Naive thymus-derived CD4-positive, alpha-beta T cell (primary cell): ENCODE data around the gene LIF. TPM values are rescaled to one million over a fixed set of nuclear protein-coding genes. Genes with fewer than 3 reads are reported as not detected.

ENCODE experiments used
- ATAC-seq: fragments of 150-1000 bp; cut with Tn5 transposase; 2 replicates; pipeline ENCODE4 v1.10.0; 2021; ENCODE audit warnings: mild to moderate bottlenecking, moderate library complexity
- CTCF ChIA-PET: fragments of 350-600 bp; sonication (Branson Sonifier 250); formaldehyde crosslinking; loops from one replicate; lab custom pipeline; 2021; ENCODE audit warnings: antibody characterized with exemption; lab: Charles Lee
- POLR2A ChIA-PET: fragments of 350-600 bp; sonication (Branson Sonifier 250); formaldehyde crosslinking; loops from one replicate; lab custom pipeline; 2021; ENCODE audit warnings: antibody characterized with exemption, inconsistent platforms; lab: Charles Lee
- DNase-seq, 9 donors: peaks; one replicate each; pipeline versions ENCODE4 v3.0.0 to v3.0.0-alpha.2; 2020 to 2022; ENCODE audit warnings: mixed read lengths in 1 of 9
- H3K27ac ChIP-seq: one replicate; pipeline ENCODE4 v1.7.0; 2013; ENCODE audit warnings: mild to moderate bottlenecking, low read depth, low read length, moderate library complexity
- H3K27me3 ChIP-seq, 2 donors: one replicate each; pipeline ENCODE4 v1.7.0; 2013; ENCODE audit warnings: low read length in 2 of 2, mild to moderate bottlenecking in 2 of 2, moderate library complexity in 2 of 2; ENCODE audit not compliant: control insufficient read depth in 2 of 2, insufficient read depth in 2 of 2
- H3K36me3 ChIP-seq, 3 experiments: 1 replicate in 2 of 3; 2 replicates in 1 of 3; pipeline ENCODE4 v1.7.0; 2013; ENCODE audit warnings: low read length in 3 of 3, mild to moderate bottlenecking in 3 of 3, moderate library complexity in 1 of 3; ENCODE audit not compliant: insufficient read depth in 3 of 3, control insufficient read depth in 2 of 3
- H3K4me1 ChIP-seq, 2 donors: one replicate each; pipeline ENCODE4 v1.7.0; 2013; ENCODE audit warnings: low read length in 2 of 2, mild to moderate bottlenecking in 2 of 2, moderate library complexity in 1 of 2; ENCODE audit not compliant: control insufficient read depth in 2 of 2, insufficient read depth in 2 of 2
- H3K4me3 ChIP-seq: 2 replicates; pipeline ENCODE4 v1.7.0; 2013; ENCODE audit warnings: mild to moderate bottlenecking, low read length
- H3K9me3 ChIP-seq, 3 experiments: 1 replicate in 2 of 3; 2 replicates in 1 of 3; pipeline ENCODE4 v1.7.0; 2013; ENCODE audit warnings: low read length in 3 of 3; ENCODE audit not compliant: control insufficient read depth in 2 of 3
- H3K27ac Mint-ChIP-seq, 9 donors: one replicate each; pipeline ENCODE4 v1.8.0; 2020 to 2022; ENCODE audit warnings: mixed read lengths in 9 of 9, mild to moderate bottlenecking in 8 of 9, moderate library complexity in 5 of 9, inconsistent platforms in 2 of 9
- H3K27me3 Mint-ChIP-seq, 5 donors: one replicate each; pipeline ENCODE4 v1.8.0; 2021 to 2022; ENCODE audit warnings: mixed read lengths in 5 of 5, mild to moderate bottlenecking in 1 of 5
- H3K36me3 Mint-ChIP-seq, 5 donors: one replicate each; pipeline ENCODE4 v1.8.0; 2020 to 2022; ENCODE audit warnings: mixed read lengths in 5 of 5, mild to moderate bottlenecking in 3 of 5, inconsistent platforms in 1 of 5
- H3K4me1 Mint-ChIP-seq, 7 donors: one replicate each; pipeline ENCODE4 v1.8.0; 2020 to 2022; ENCODE audit warnings: mixed read lengths in 7 of 7, mild to moderate bottlenecking in 3 of 7, inconsistent platforms in 1 of 7
- H3K4me3 Mint-ChIP-seq, 10 donors: one replicate each; pipeline ENCODE4 v1.8.0; 2020 to 2022; ENCODE audit warnings: mild to moderate bottlenecking in 10 of 10, mixed read lengths in 10 of 10, moderate library complexity in 6 of 10, inconsistent platforms in 2 of 10
- H3K9me3 Mint-ChIP-seq, 11 donors: one replicate each; pipeline ENCODE4 v1.8.0; 2020 to 2022; ENCODE audit warnings: mixed read lengths in 11 of 11, mild to moderate bottlenecking in 4 of 11, inconsistent platforms in 1 of 11, moderate library complexity in 1 of 11
- intact Hi-C, 2 donors: fragments of 100-400 bp; cut with micrococcal nuclease; formaldehyde crosslinking; loops; one replicate each; pipeline ENCODE4 v1.15.1; 2023
- polyA plus RNA-seq, 2 donors: library from polyadenylated mRNA; unstranded; fragments of 300-500 nt; fragmentation: Illumina TruSeq; gene quantifications; one replicate each; pipeline ENCODE4 v1.2.3, GENCODE V29; 2021
- total RNA-seq, 6 experiments: library from RNA in 5 of 6; stranded (reverse) in 5 of 6; gene quantifications; 1 replicate in 5 of 6; 2 replicates in 1 of 6; pipeline ENCODE4 v1.2.3 and lab custom pipeline; 2021 to 2026

Gene LIF
- total and polyA plus RNA-seq, 7 experiments from 2014 or later = 0.64 to 260 (median 0.98) TPM; not detected in 4

- Histone ChIP-seq H3K27ac (peak overlapping the region; percentile 94), H3K27me3 (no peaks in the 10 kb centered on the region), H3K4me3 (peak overlapping the region; percentile 99), H3K36me3 (peaks cover 0 to 8% (median 0%) of the 10 kb centered on the region in 3 experiments), H3K9me3 (no peaks in the 10 kb centered on the region), H3K4me1 (peaks cover 28 to 38% of the 10 kb centered on the region in 2 donors)
- H3K4me3 Mint-ChIP-seq = peak overlapping the region; percentile 88 to 98 (median 96)
- H3K4me1 Mint-ChIP-seq = peaks cover 27 to 63% (median 45%) of the 10 kb centered on the region in 7 donors
- no peak for DNase-seq
- no peaks in the 10 kb centered on the region for H3K9me3 Mint-ChIP-seq
- ChIA-PET POLR2A (interaction anchor here (0.5 to 3.0 kb wide), 5 partner anchors 18 to 657 kb away, joined by 3 to 18 read pairs (median 4); partner anchors contain the start of gene CASTOR1), CTCF (interaction anchor here (0.8 to 5.5 kb wide), 4 partner anchors 14 to 157 kb away, joined by 3 to 85 read pairs (median 16); partner anchors contain the start of genes CASTOR1 and RNF215)
- peaks cover 0 to 54% (median 0%) of the 10 kb centered on the region in 5 donors for H3K36me3 Mint-ChIP-seq
- ATAC-seq = no peak
- H3K27ac Mint-ChIP-seq = peak overlapping the region; percentile 93 to 100 (median 99)
- intact Hi-C loops = loop anchor here (2.0 to 5.0 kb wide), 3 partner anchors 122 to 663 kb away; partner anchors contain the start of genes NF2 (in 1 of the 2), PES1 (in 1 of the 2) and RNF215 (in 1 of the 2)
- no peaks in the 10 kb centered on the region for H3K27me3 Mint-ChIP-seq
Measured at GRCh38 chr22:30265131-30265720, 18.7 kb upstream of the LIF start.

DNA sequence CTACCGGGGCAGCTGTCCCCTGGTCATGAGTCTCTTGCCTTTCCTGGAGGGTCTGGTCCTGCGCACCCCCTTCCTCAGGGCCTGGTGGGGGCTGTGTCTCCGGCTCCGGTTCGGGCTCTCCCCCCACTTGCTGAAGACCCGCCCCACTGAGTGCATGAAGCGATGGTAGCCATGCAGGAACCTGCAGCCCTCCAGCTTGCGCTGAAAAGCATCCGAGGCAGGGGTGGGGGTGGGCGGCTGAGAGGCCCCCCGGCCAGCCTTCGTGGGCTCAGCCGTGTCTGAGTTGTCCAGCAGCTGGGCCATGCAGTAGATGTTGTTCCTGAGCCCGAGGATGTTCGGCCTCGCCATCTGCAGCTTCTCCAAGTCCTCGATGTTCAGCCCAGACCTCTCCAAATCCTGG, 17.3 kb upstream of the LIF start:
- no peaks in the 10 kb centered on the region for H3K27me3 Mint-ChIP-seq
- no peak for ATAC-seq
- H3K4me3 Mint-ChIP-seq = peak overlapping the region in 2 of 10 donors; percentile 16 to 94
- Histone ChIP-seq H3K9me3 (no peaks in the 10 kb centered on the region), H3K27ac (no peak overlapping the region), H3K4me3 (no peak overlapping the region), H3K36me3 (peaks cover 0 to 5% (median 0%) of the 10 kb centered on the region in 3 experiments), H3K4me1 (peaks cover 28 to 38% of the 10 kb centered on the region in 2 donors), H3K27me3 (no peaks in the 10 kb centered on the region)
- ChIA-PET POLR2A (interaction anchor here (0.5 to 3.0 kb wide), 4 partner anchors 20 to 62 kb away, joined by 5 to 18 read pairs (median 6); partner anchors contain the start of gene CASTOR1), CTCF (interaction anchor here (0.8 to 5.5 kb wide), 10 partner anchors 12 to 224 kb away, joined by 3 to 85 read pairs (median 4); partner anchors contain the start of genes CASTOR1 and RNF215)
- peaks cover 27 to 60% (median 44%) of the 10 kb centered on the region in 7 donors for H3K4me1 Mint-ChIP-seq
- peaks cover 0 to 49% (median 0%) of the 10 kb centered on the region in 5 donors for H3K36me3 Mint-ChIP-seq
- DNase-seq = no peak
- intact Hi-C loops = loop anchor here (1.0 to 2.0 kb wide), 7 partner anchors 11 to 221 kb away; partner anchors contain the start of gene RNF215 (in 2 of the 2)
- no peaks in the 10 kb centered on the region for H3K9me3 Mint-ChIP-seq
- peak overlapping the region in 2 of 9 donors; percentile 74 to 98 for H3K27ac Mint-ChIP-seq

GRCh38 chr22:30262917-30263741, 16.6 kb upstream of the LIF start:
- Histone ChIP-seq H3K36me3 (no peaks in the 10 kb centered on the region), H3K27ac (no peak overlapping the region)
- POLR2A ChIA-PET = interaction anchor here (0.7 to 2.4 kb wide), 5 partner anchors 13 to 123 kb away, joined by 3 to 7 read pairs (median 5); no protein-coding TSS in a partner anchor

DNA sequence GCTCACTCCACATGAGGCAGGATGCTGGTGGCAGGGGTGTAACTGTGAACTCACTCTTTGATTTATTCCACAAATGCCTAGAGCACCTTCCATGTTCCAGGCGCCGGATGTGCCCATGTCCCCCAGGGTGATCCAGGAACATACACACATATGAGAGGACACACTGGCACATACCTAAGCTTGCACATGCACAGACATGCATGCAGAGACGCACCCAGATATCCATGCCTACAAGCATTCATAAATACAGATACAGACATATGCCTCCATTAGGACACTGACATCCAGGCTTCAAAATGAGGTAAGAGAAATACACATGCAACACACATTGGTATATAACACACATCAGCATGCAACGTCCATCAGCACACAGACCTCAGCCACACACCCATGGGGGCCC, 15.6 kb upstream of the LIF start:
- H3K27ac Mint-ChIP-seq = peak overlapping the region in 2 of 9 donors; percentile 76 to 83
- H3K27me3 Mint-ChIP-seq = no peaks in the 10 kb centered on the region
- Histone ChIP-seq H3K4me3 (no peak overlapping the region), H3K36me3 (no peaks in the 10 kb centered on the region), H3K27me3 (no peaks in the 10 kb centered on the region), H3K9me3 (no peaks in the 10 kb centered on the region), H3K4me1 (peaks cover 17 to 28% of the 10 kb centered on the region in 2 donors), H3K27ac (no peak overlapping the region)
- DNase-seq (no peak), ATAC-seq (no peak)
- CTCF ChIA-PET = interaction anchor here (0.5 to 4.4 kb wide), 4 partner anchors 16 to 149 kb away, joined by 3 to 28 read pairs (median 3); partner anchors contain the start of gene RNF215
- POLR2A ChIA-PET = interaction anchor here (0.8 kb wide), 1 partner anchor 491 kb away, joined by 3 read pairs; no protein-coding TSS in a partner anchor
- H3K9me3 Mint-ChIP-seq = no peaks in the 10 kb centered on the region
- intact Hi-C loops = no loop called here
- peaks cover 21 to 52% (median 34%) of the 10 kb centered on the region in 7 donors for H3K4me1 Mint-ChIP-seq
- H3K36me3 Mint-ChIP-seq = peaks cover 0 to 40% (median 0%) of the 10 kb centered on the region in 5 donors
- peak overlapping the region in 2 of 10 donors; percentile 14 to 82 for H3K4me3 Mint-ChIP-seq

More at GRCh38 chr22:30262917-30263741, 16.6 kb upstream of the LIF start:
- Histone ChIP-seq H3K4me3 (no peak overlapping the region), H3K9me3 (no peaks in the 10 kb centered on the region), H3K4me1 (peaks cover 27 to 38% of the 10 kb centered on the region in 2 donors), H3K27me3 (no peaks in the 10 kb centered on the region)
- Mint-ChIP-seq H3K4me3 (peak overlapping the region; percentile 32 to 94 (median 48)), H3K4me1 (peaks cover 21 to 57% (median 39%) of the 10 kb centered on the region in 7 donors), H3K9me3 (no peaks in the 10 kb centered on the region), H3K27ac (peak overlapping the region in 8 of 9 donors; percentile 7 to 87 (median 68)), H3K27me3 (no peaks in the 10 kb centered on the region), H3K36me3 (peaks cover 0 to 44% (median 0%) of the 10 kb centered on the region in 5 donors)
- intact Hi-C loops = loop anchor here (1.0 kb wide), 6 partner anchors 12 to 222 kb away; partner anchors contain the start of gene RNF215 (in 1 of the 2)
- DNase-seq (peak; percentile 58 to 87 (median 70)), ATAC-seq (peak; percentile 28)
- CTCF ChIA-PET = interaction anchor here (0.6 to 5.5 kb wide), 12 partner anchors 13 to 162 kb away, joined by 3 to 85 read pairs (median 4); partner anchors contain the start of genes CASTOR1 and RNF215

GRCh38 chr22:30261134-30261533, 14.6 kb upstream of the LIF start:
- no peak overlapping the region for H3K4me3 Mint-ChIP-seq
- H3K9me3 ChIP-seq = no peaks in the 10 kb centered on the region
- H3K27ac Mint-ChIP-seq = peak overlapping the region in 2 of 9 donors; percentile 5 to 83
- peaks cover 17 to 21% of the 10 kb centered on the region in 2 donors for H3K4me1 ChIP-seq
- no peaks in the 10 kb centered on the region for H3K9me3 Mint-ChIP-seq
- no peak overlapping the region for H3K27ac ChIP-seq
- no peaks in the 10 kb centered on the region for H3K27me3 Mint-ChIP-seq
- H3K4me1 Mint-ChIP-seq = peaks cover 17 to 57% (median 29%) of the 10 kb centered on the region in 7 donors
- no peaks in the 10 kb centered on the region for H3K27me3 ChIP-seq
- H3K36me3 ChIP-seq = no peaks in the 10 kb centered on the region
- no peak overlapping the region for H3K4me3 ChIP-seq
- ChIA-PET CTCF (interaction anchor here (0.5 to 4.4 kb wide), 6 partner anchors 17 to 900 kb away, joined by 3 to 28 read pairs (median 4); partner anchors contain the start of gene RNF215), POLR2A (no interaction called here)
- DNase-seq = no peak
- intact Hi-C loops = no loop called here
- no peak for ATAC-seq
- H3K36me3 Mint-ChIP-seq = peaks cover 0 to 32% (median 0%) of the 10 kb centered on the region in 5 donors
